PFSK-1 (cell line): Measurements from ENCODE around the gene RELT.

Experiments
- POLR2AphosphoS5 ChIP-seq: IDR thresholded peaks from 2 replicates; pipeline ENCODE4 v1.6.1; 2012; ENCODE audit warnings: low read depth, mild to moderate bottlenecking, control low read depth, low read length, moderate library complexity
- SIN3A ChIP-seq: IDR thresholded peaks from 2 replicates; pipeline ENCODE4 v1.6.1; 2012; ENCODE audit warnings: mild to moderate bottlenecking, low read length, moderate library complexity, borderline replicate concordance; ENCODE audit not compliant: insufficient read depth
- TAF1 ChIP-seq: IDR thresholded peaks from 2 replicates; pipeline ENCODE4 v1.6.1; 2012; ENCODE audit warnings: low read length, control low read depth, borderline replicate concordance; ENCODE audit not compliant: insufficient read depth
- TF ChIP-seq, protein P1 (sequence below), 2 experiments: IDR thresholded peaks; 2 replicates each; pipeline versions ENCODE4 v1.6.1 to v1.8.0; 2011 to 2012; ENCODE audit warnings: low read depth in 2 of 2, low read length in 2 of 2, control low read depth in 1 of 2, inconsistent platforms in 1 of 2, mild to moderate bottlenecking in 1 of 2, moderate library complexity in 1 of 2; ENCODE audit not compliant: insufficient read depth in 1 of 2

DNA sequence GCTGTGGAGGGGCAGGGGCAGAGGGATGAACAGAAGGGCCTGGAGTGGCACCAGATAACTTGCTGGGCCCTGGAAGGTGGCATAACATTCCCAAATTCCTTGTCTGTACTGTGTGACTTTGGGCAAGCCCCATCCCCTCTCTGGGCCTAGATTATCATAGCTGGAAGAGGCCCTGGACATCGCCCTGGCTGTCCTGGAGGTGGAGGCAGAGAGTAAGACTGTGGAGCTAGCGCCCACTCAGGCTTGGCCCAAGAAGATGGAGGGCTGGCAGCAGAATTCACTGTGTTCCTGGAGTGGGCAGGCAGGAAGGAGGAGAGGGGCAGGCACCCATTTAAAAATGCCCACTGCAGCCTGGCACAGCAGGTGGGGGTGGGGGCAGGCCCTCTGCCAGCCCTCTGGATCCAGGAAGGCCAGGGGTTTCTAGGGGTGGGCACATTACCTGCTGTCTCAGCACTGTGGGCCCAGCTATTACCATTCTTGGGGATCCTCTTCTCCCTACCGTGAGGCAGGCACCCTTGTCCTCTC is 45.6 kb upstream of the RELT start:
- TF ChIP-seq POLR2AphosphoS5 (no peak), TAF1 (no peak), SIN3A (no peak)
- TF ChIP-seq, protein P1, sequence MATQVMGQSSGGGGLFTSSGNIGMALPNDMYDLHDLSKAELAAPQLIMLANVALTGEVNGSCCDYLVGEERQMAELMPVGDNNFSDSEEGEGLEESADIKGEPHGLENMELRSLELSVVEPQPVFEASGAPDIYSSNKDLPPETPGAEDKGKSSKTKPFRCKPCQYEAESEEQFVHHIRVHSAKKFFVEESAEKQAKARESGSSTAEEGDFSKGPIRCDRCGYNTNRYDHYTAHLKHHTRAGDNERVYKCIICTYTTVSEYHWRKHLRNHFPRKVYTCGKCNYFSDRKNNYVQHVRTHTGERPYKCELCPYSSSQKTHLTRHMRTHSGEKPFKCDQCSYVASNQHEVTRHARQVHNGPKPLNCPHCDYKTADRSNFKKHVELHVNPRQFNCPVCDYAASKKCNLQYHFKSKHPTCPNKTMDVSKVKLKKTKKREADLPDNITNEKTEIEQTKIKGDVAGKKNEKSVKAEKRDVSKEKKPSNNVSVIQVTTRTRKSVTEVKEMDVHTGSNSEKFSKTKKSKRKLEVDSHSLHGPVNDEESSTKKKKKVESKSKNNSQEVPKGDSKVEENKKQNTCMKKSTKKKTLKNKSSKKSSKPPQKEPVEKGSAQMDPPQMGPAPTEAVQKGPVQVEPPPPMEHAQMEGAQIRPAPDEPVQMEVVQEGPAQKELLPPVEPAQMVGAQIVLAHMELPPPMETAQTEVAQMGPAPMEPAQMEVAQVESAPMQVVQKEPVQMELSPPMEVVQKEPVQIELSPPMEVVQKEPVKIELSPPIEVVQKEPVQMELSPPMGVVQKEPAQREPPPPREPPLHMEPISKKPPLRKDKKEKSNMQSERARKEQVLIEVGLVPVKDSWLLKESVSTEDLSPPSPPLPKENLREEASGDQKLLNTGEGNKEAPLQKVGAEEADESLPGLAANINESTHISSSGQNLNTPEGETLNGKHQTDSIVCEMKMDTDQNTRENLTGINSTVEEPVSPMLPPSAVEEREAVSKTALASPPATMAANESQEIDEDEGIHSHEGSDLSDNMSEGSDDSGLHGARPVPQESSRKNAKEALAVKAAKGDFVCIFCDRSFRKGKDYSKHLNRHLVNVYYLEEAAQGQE (IDR thresholded peaks at IDR 0.05; ENCODE audit: insufficient read depth in 1 of 2, low read depth in 2 of 2, low read length in 2 of 2) = no peak
